H1 (cell line): ENCODE results near the gene MRPS25. TPM values are rescaled to one million over a fixed set of nuclear protein-coding genes. Genes with fewer than 3 reads are reported as not detected.

Source experiments
- CTCF ChIA-PET: fragments of 300-600 bp; sonication (Branson Sonifier 250); formaldehyde crosslinking; loops from one replicate; lab custom pipeline; 2021; ENCODE audit not compliant: partially characterized antibody; lab: Charles Lee
- POLR2A ChIA-PET: fragments of 300-600 bp; sonication (Branson Sonifier 250); formaldehyde crosslinking; loops from one replicate; lab custom pipeline; 2021; ENCODE audit warnings: inconsistent platforms; ENCODE audit not compliant: partially characterized antibody; lab: Charles Lee
- DNase-seq, 2 experiments: peaks; one replicate each; pipeline versions ENCODE4 v3.0.0 to v3.0.0-alpha.2; 2010 to 2022; ENCODE audit warnings: low spot score in 2 of 2, low read depth in 1 of 2, mixed read lengths in 1 of 2
- FAIRE-seq: peaks from 2 replicates; lab custom pipeline; 2011; peaks lifted over from hg19 to GRCh38; lab: Jason Lieb, UNC
- H2AFZ ChIP-seq: 2 replicates; pipeline ENCODE4 v1.8.1; 2012; ENCODE audit warnings: low read length, inconsistent platforms
- H2AK5ac ChIP-seq: 2 replicates; pipeline ENCODE4 v1.6.1; 2013; ENCODE audit warnings: low read depth, low read length
- H2BK120ac ChIP-seq: replicated peaks from 2 replicates; pipeline ENCODE3; 2013; ENCODE audit warnings: low read depth, low read length, inconsistent platforms
- H2BK12ac ChIP-seq: 2 replicates; pipeline ENCODE4 v1.6.1; 2013; ENCODE audit warnings: low read depth, low read length
- H2BK15ac ChIP-seq: 2 replicates; pipeline ENCODE4 v1.6.1; 2013; ENCODE audit warnings: low read length
- H2BK20ac ChIP-seq: 2 replicates; pipeline ENCODE4 v1.6.1; 2013; ENCODE audit warnings: low read length
- H2BK5ac ChIP-seq: 2 replicates; pipeline ENCODE4 v1.6.1; 2013; ENCODE audit warnings: low read depth, low read length
- H3K14ac ChIP-seq: 2 replicates; pipeline ENCODE4 v1.6.1; 2013; ENCODE audit warnings: inconsistent platforms; ENCODE audit not compliant: insufficient read length
- H3K18ac ChIP-seq: 2 replicates; pipeline ENCODE4 v1.6.1; 2013; ENCODE audit warnings: low read length; ENCODE audit errors: extremely low read depth
- H3K23ac ChIP-seq: 2 replicates; pipeline ENCODE4 v1.6.1; 2013; ENCODE audit warnings: inconsistent platforms; ENCODE audit not compliant: insufficient read length
- H3K23me2 ChIP-seq: 2 replicates; pipeline ENCODE4 v1.6.1; 2013; ENCODE audit warnings: low read depth, low read length
- H3K27ac ChIP-seq: 2 replicates; pipeline ENCODE4 v1.6.1; 2011; ENCODE audit warnings: low read depth, low read length, inconsistent platforms
- H3K27me3 ChIP-seq, 4 experiments: replicated peaks in 1 of 4; 1 replicate in 1 of 4; 2 replicates in 3 of 4; pipeline versions ENCODE4 v1.6.1 to v1.8.1; 2011 to 2013; ENCODE audit warnings: low read length in 3 of 4, mild to moderate bottlenecking in 3 of 4, inconsistent platforms in 2 of 4, mixed read lengths in 2 of 4, moderate library complexity in 1 of 4; ENCODE audit not compliant: control insufficient read depth in 3 of 4, insufficient read depth in 3 of 4; ENCODE audit errors: extremely low read depth in 1 of 4
- H3K36me3 ChIP-seq, 4 experiments: 2 replicates each; pipeline versions ENCODE4 v1.6.1 to v1.8.1; 2011 to 2013; ENCODE audit warnings: mild to moderate bottlenecking in 4 of 4, low read length in 3 of 4, moderate library complexity in 2 of 4, control low read depth in 1 of 4, inconsistent platforms in 1 of 4; ENCODE audit not compliant: insufficient read depth in 4 of 4, control insufficient read depth in 2 of 4
- H3K4ac ChIP-seq: replicated peaks from 2 replicates; pipeline ENCODE3; 2013; ENCODE audit warnings: low read length, low read depth, mixed read lengths, inconsistent platforms; ENCODE audit not compliant: insufficient read length
- H3K4me1 ChIP-seq, 4 experiments: replicated peaks in 1 of 4; 1 replicate in 1 of 4; 2 replicates in 3 of 4; pipeline versions ENCODE4 v1.6.1 to v1.8.1; 2011 to 2013; ENCODE audit warnings: low read length in 3 of 4, inconsistent platforms in 2 of 4, mixed read lengths in 1 of 4; ENCODE audit not compliant: insufficient read depth in 4 of 4, control insufficient read depth in 3 of 4
- H3K4me2 ChIP-seq, 2 experiments: 2 replicates each; pipeline versions ENCODE4 v1.6.1 to v1.8.1; 2011 to 2013; ENCODE audit warnings: low read depth in 2 of 2, low read length in 2 of 2, control low read depth in 1 of 2, inconsistent platforms in 1 of 2, mild to moderate bottlenecking in 1 of 2; ENCODE audit not compliant: insufficient read depth in 1 of 2
- H3K4me3 ChIP-seq, 4 experiments: fragments of 200-600, 300-600 bp in 1 of 4; sonication (generic), shearing (Covaris generic), sonication (Bioruptor Twin) in 1 of 4; 2 replicates each; pipeline versions ENCODE4 v1.5.1 to v1.8.1; 2011 to 2016; ENCODE audit warnings: low read length in 4 of 4, low read depth in 3 of 4, control low read depth in 2 of 4, inconsistent platforms in 2 of 4, mild to moderate bottlenecking in 2 of 4, mixed read lengths in 1 of 4, moderate library complexity in 1 of 4; ENCODE audit not compliant: insufficient read depth in 2 of 4; ENCODE audit errors: extremely low read depth in 1 of 4
- H3K56ac ChIP-seq: replicated peaks from 2 replicates; pipeline ENCODE3; 2013; ENCODE audit warnings: low read depth, mild to moderate bottlenecking, mixed read lengths, low read length, inconsistent platforms; ENCODE audit not compliant: insufficient read length
- H3K79me1 ChIP-seq: 2 replicates; pipeline ENCODE4 v1.6.1; 2013; ENCODE audit warnings: low read depth, low read length, control low read depth
- H3K79me2 ChIP-seq, 2 experiments: 2 replicates each; pipeline versions ENCODE4 v1.6.1 to v1.8.1; 2012 to 2013; ENCODE audit warnings: low read length in 2 of 2, mild to moderate bottlenecking in 2 of 2, inconsistent platforms in 1 of 2; ENCODE audit not compliant: insufficient read depth in 2 of 2, control insufficient read depth in 1 of 2
- H3K9ac ChIP-seq, 4 experiments: replicated peaks in 1 of 4; 1 replicate in 1 of 4; 2 replicates in 3 of 4; pipeline versions ENCODE4 v1.6.1 to v1.8.1; 2011 to 2013; ENCODE audit warnings: low read depth in 3 of 4, low read length in 3 of 4, control low read depth in 2 of 4, mild to moderate bottlenecking in 2 of 4, moderate library complexity in 2 of 4, inconsistent platforms in 1 of 4; ENCODE audit errors: extremely low read depth in 1 of 4
- H3K9me3 ChIP-seq, 2 experiments: 2 replicates each; pipeline versions ENCODE4 v1.6.1 to v1.8.1; 2012 to 2013; ENCODE audit warnings: mild to moderate bottlenecking in 2 of 2, moderate library complexity in 2 of 2, control low read depth in 1 of 2, inconsistent platforms in 1 of 2, low read depth in 1 of 2, low read length in 1 of 2, mixed read lengths in 1 of 2; ENCODE audit not compliant: insufficient read depth in 2 of 2
- H4K20me1 ChIP-seq, 2 experiments: replicated peaks in 1 of 2; 2 replicates each; pipeline versions ENCODE3 to v1.8.1; 2011 to 2013; ENCODE audit warnings: inconsistent platforms in 2 of 2, low read length in 2 of 2, mild to moderate bottlenecking in 1 of 2; ENCODE audit not compliant: insufficient read depth in 2 of 2, control insufficient read depth in 1 of 2
- H4K5ac ChIP-seq: 2 replicates; pipeline ENCODE4 v1.6.1; 2013; ENCODE audit warnings: low read length, low read depth, mixed read lengths, inconsistent platforms; ENCODE audit not compliant: insufficient read length
- H4K8ac ChIP-seq: 2 replicates; pipeline ENCODE4 v1.8.0; 2013; ENCODE audit warnings: mild to moderate bottlenecking, moderate library complexity, low read length, inconsistent platforms; ENCODE audit not compliant: insufficient read depth; ENCODE audit errors: extremely low read depth
- H4K91ac ChIP-seq: replicated peaks from 2 replicates; pipeline ENCODE3; 2013; ENCODE audit warnings: low read length, mixed read lengths, inconsistent platforms; ENCODE audit not compliant: insufficient read length
- KDM1A ChIP-seq: fragments of 200-600, 300-600 bp; sonication (generic); IDR thresholded peaks from 2 replicates; pipeline ENCODE4 v1.7.1; 2016; ENCODE audit warnings: mild to moderate bottlenecking, low read length, borderline replicate concordance
- WGBS, 2 experiments: shearing (Covaris generic) in 1 of 2; methylation state at CpG; one replicate each; pipeline versions ENCODE4 v1.1.6 to v1.1.7; 2013 to 2015; ENCODE audit warnings: low lambda C conversion rate in 2 of 2, mixed read lengths in 2 of 2, inconsistent platforms in 1 of 2, low coverage in 1 of 2, missing lambda C conversion rate in 1 of 2; ENCODE audit not compliant: insufficient replicate concordance in 2 of 2, insufficient coverage in 1 of 2, insufficient read length in 1 of 2; ENCODE audit errors: extremely low coverage in 1 of 2, missing lambda C conversion rate in 1 of 2; 5-methylcytosine and 5-hydroxymethylcytosine counted together
- polyA plus RNA-seq, 7 experiments: library from polyadenylated mRNA; depleted of rRNA in 3 of 7; stranded (reverse) in 5 of 7; unstranded in 2 of 7; fragments of >200 nt in 5 of 7; fragments of 200-250 nt in 2 of 7; gene quantifications; 1 replicate in 5 of 7; 2 replicates in 1 of 7; 4 replicates in 1 of 7; pipeline versions ENCODE4 v1.2.1 to v1.2.3, GENCODE V29; 2011 to 2013; ENCODE audit warnings: missing spikeins in 2 of 7, mixed read lengths in 2 of 7
- total RNA-seq: library from RNA; stranded (reverse); fragmentation: NEBNext Ultra II Directional; extraction: Animal tissue kit (Norgen Biotek cat#: 25700); gene quantifications from 2 replicates; pipeline ENCODE4 v1.2.1, GENCODE V29; 2021

Gene MRPS25
- total and polyA plus RNA-seq, 2 of the 8 experiments (the other 6 are each of a cell fraction or from before 2014, with no cell fraction given): 23.0 to 56.5 TPM

GRCh38 chr3:15086263-15086662, 21.1 kb upstream of the MRPS25 start:
- H2AFZ ChIP-seq: no peak overlapping the region
- H3K4ac ChIP-seq: no peak overlapping the region
- DNase-seq (no peak), FAIRE-seq (no peak)
- no peak overlapping the region for H2BK15ac ChIP-seq
- H4K8ac ChIP-seq: no peak overlapping the region
- peaks cover 6 to 24% (median 15%) of the 10 kb centered on the region in 4 experiments; a peak in 6 of 8 replicates for H3K36me3 ChIP-seq
- H3K18ac ChIP-seq: no peak overlapping the region
- H3K9ac ChIP-seq: no peak overlapping the region
- no peaks in the 10 kb centered on the region for H3K27me3 ChIP-seq
- H3K4me3 ChIP-seq: no peak overlapping the region
- ChIA-PET CTCF (interaction anchor here (0.6 kb wide), 1 partner anchor 29 kb away, joined by 6 read pairs; no protein-coding TSS in a partner anchor), POLR2A (no interaction called here)
- H4K5ac ChIP-seq: no peak overlapping the region
- H3K56ac ChIP-seq: no peak overlapping the region
- no peaks in the 10 kb centered on the region for H3K4me1 ChIP-seq
- no peak overlapping the region for H3K14ac ChIP-seq
- peaks cover 0 to 3% of the 10 kb centered on the region in 2 experiments for H4K20me1 ChIP-seq
- H3K9me3 ChIP-seq: no peaks in the 10 kb centered on the region
- no peak overlapping the region for H3K27ac ChIP-seq
- no peaks in the 10 kb centered on the region for H3K23me2 ChIP-seq
- no peak overlapping the region for H2BK12ac ChIP-seq
- 93% methylated on average over 2 of the region's 2 CpGs; no CpG with 5 or more reads in 1 of the 2 experiments for WGBS, 2 experiments
- no peak overlapping the region for H2BK120ac ChIP-seq
- H2BK20ac ChIP-seq: no peak overlapping the region
- H2BK5ac ChIP-seq: no peak overlapping the region
- no peaks in the 10 kb centered on the region for H3K79me2 ChIP-seq
- no peaks in the 10 kb centered on the region for H3K79me1 ChIP-seq
- no peak overlapping the region for H3K4me2 ChIP-seq
- no peak overlapping the region for H3K23ac ChIP-seq
- H4K91ac ChIP-seq: no peak overlapping the region
- H2AK5ac ChIP-seq: no peak overlapping the region
- no peak for TF ChIP-seq KDM1A
